ENCODE measurements around the gene NPFFR2. TPM values are rescaled to one million over a fixed set of nuclear protein-coding genes. Genes with fewer than 3 reads are reported as not detected.
"Not testable (repeated sequence)": the region's sequence is repeated elsewhere in the genome, so short reads cannot be mapped to it uniquely, and the experiment has no call there.

Gene NPFFR2
- total RNA-seq, 4 donors from 2014 or later: 0.33 TPM; not detected in 3

DNA sequence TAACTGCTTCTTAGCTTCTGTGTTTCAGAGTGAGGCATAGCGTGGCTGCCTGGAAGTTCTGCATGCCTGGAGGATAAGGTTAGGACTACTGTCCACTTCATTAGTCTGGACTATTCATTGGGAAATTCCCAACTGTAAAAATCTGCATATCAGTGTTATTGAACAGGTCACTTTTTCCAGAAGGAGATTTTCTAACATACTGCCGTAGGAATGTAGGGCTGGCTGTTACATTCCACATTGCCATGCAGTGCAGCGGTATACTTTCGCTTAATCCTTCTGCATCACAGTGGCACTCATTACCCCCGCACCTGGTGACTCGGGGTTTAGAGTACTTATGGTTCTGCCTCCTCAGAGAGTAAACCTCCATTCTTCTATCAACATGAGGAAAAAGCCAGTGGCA is 104.6 kb downstream of the NPFFR2 start:
- no peak for TF ChIP-seq POLR2A (IDR thresholded peaks at IDR 0.05)
- TF ChIP-seq, protein P1, sequence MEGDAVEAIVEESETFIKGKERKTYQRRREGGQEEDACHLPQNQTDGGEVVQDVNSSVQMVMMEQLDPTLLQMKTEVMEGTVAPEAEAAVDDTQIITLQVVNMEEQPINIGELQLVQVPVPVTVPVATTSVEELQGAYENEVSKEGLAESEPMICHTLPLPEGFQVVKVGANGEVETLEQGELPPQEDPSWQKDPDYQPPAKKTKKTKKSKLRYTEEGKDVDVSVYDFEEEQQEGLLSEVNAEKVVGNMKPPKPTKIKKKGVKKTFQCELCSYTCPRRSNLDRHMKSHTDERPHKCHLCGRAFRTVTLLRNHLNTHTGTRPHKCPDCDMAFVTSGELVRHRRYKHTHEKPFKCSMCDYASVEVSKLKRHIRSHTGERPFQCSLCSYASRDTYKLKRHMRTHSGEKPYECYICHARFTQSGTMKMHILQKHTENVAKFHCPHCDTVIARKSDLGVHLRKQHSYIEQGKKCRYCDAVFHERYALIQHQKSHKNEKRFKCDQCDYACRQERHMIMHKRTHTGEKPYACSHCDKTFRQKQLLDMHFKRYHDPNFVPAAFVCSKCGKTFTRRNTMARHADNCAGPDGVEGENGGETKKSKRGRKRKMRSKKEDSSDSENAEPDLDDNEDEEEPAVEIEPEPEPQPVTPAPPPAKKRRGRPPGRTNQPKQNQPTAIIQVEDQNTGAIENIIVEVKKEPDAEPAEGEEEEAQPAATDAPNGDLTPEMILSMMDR (IDR thresholded peaks at IDR 0.05): no peak
- Histone ChIP-seq H3K27me3 (no peaks in the 10 kb centered on the region), H3K27ac (no peak overlapping the region), H3K9me3 (no peaks in the 10 kb centered on the region), H3K4me3 (replicated peaks in 1 of 3) (no peak overlapping the region), H3K36me3 (no peaks in the 10 kb centered on the region), H3K4me1 (no peaks in the 10 kb centered on the region)
- DNase-seq: no peak
- intact Hi-C loops (cut with DNase I): no loop called here
- WGBS, 2 donors: 88 to 93% methylated on average over 6 of the region's 6 CpGs

GRCh38 chr4:72139997-72140396 is 108.2 kb downstream of the NPFFR2 start:
- H3K9me3 ChIP-seq; H3K4me3 ChIP-seq (replicated peaks in 1 of 3); H3K4me1 ChIP-seq; intact Hi-C loops (cut with DNase I); H3K27me3 ChIP-seq; H3K36me3 ChIP-seq; H3K27ac ChIP-seq; DNase-seq: not testable (repeated sequence)
- 79 to 83% methylated on average over 2 of the region's 2 CpGs for WGBS, 2 donors

- intact Hi-C loops (cut with DNase I): no loop called here
- Histone ChIP-seq H3K9me3 (no peaks in the 10 kb centered on the region), H3K27ac (no peak overlapping the region), H3K36me3 (no peaks in the 10 kb centered on the region), H3K4me1 (no peaks in the 10 kb centered on the region), H3K27me3 (no peaks in the 10 kb centered on the region), H3K4me3 (replicated peaks in 1 of 3) (no peak overlapping the region)
- WGBS, 2 donors: 75 to 81% methylated on average over 2 of the region's 2 CpGs
- DNase-seq: no peak
- TF ChIP-seq POLR2A (IDR thresholded peaks at IDR 0.05): no peak
- TF ChIP-seq, protein P1 (IDR thresholded peaks at IDR 0.05): no peak
Observed at GRCh38 chr4:72144241-72144640, 112.4 kb downstream of the NPFFR2 start.

DNA sequence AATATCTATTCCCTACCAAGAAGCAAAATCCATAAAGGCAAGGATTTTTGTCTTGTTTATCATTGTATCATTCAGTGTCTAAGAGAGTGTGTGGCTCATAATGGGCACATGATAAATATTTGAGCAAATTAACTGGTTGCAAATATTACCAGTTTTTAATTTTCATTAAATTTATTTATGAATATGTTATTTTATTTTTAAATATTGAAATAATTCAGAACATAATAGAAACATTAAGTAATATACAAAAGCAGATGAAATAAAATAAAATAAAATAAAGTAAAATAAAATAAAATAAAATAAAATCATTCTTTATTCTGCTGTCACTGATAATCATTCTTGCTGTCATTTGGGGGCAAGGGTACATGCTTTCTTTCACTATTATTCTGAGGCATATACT is 120.9 kb downstream of the NPFFR2 start:
- Histone ChIP-seq H3K4me3 (replicated peaks in 1 of 3) (no peak overlapping the region), H3K9me3 (no peaks in the 10 kb centered on the region), H3K4me1 (no peaks in the 10 kb centered on the region), H3K27ac (no peak overlapping the region), H3K27me3 (no peaks in the 10 kb centered on the region), H3K36me3 (no peaks in the 10 kb centered on the region)
- intact Hi-C loops (cut with DNase I): no loop called here
- DNase-seq: no peak
- no peak for TF ChIP-seq POLR2A (IDR thresholded peaks at IDR 0.05)
- TF ChIP-seq, protein P1 (IDR thresholded peaks at IDR 0.05): no peak

- intact Hi-C loops (cut with DNase I); H3K36me3 ChIP-seq; H3K9me3 ChIP-seq; H3K4me1 ChIP-seq; H3K27ac ChIP-seq; DNase-seq; H3K27me3 ChIP-seq; H3K4me3 ChIP-seq (replicated peaks in 1 of 3): not testable (repeated sequence)
- 64 to 72% methylated on average over 8 of the region's 8 CpGs for WGBS, 2 donors
Observed at GRCh38 chr4:72153634-72154033, 121.8 kb downstream of the NPFFR2 start.

DNA sequence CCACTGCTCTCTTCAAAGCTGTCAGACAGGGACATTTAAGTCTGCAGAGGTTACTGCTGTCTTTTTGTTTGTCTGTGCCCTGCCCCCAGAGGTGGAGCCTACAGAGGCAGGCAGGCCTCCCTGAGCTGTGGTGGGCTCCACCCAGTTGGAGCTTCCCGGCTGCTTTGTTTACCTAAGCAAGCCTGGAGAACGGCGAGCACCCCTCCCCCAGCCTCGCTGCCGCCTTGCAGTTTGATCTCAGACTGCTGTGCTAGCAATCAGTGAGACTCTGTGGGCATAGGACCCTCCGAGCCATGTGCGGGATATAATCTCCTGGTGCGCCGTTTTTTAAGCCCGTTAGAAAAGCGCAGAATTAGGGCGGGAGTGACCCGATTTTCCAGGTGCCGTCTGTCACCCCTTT is 137.5 kb downstream of the NPFFR2 start:
- H3K4me1 ChIP-seq; H3K27me3 ChIP-seq; H3K4me3 ChIP-seq (replicated peaks in 1 of 3); H3K27ac ChIP-seq; intact Hi-C loops (cut with DNase I); H3K9me3 ChIP-seq; H3K36me3 ChIP-seq; DNase-seq: not testable (repeated sequence)
- WGBS, 2 donors: 95 to 97% methylated on average over 11 to 13 of the region's 14 CpGs

DNA sequence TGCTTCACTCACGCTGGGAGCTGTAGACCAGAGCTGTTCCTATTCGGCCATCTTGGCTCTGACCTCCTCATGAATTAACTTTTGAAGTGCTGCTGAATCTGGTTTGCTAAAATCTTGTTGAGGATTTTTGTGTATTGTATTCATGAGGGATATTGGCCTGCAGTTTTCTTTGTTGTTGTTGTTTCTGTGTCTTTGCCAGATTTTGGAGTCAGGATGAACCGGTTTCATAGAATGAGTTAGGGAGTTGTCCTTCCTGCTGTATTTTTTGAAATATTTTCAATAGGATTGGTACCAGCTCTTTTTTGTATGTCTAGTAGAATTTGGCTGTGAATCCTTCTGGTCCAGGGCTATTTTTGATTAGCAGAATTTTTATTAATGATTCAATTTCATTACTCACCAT is 138.1 kb downstream of the NPFFR2 start:
- Histone ChIP-seq H3K4me3 (replicated peaks in 1 of 3) (no peak overlapping the region), H3K36me3 (no peaks in the 10 kb centered on the region), H3K4me1 (no peaks in the 10 kb centered on the region), H3K27ac (no peak overlapping the region), H3K9me3 (no peaks in the 10 kb centered on the region), H3K27me3 (no peaks in the 10 kb centered on the region)
- intact Hi-C loops (cut with DNase I): no loop called here
- TF ChIP-seq, protein P1 (IDR thresholded peaks at IDR 0.05): no peak
- no peak for TF ChIP-seq POLR2A (IDR thresholded peaks at IDR 0.05)
- no peak for DNase-seq
- 82 to 89% methylated on average over 3 of the region's 3 CpGs for WGBS, 2 donors
